NCI-H1417 treated with DMSO at 0.1 percent for 48 hours (cell line): ENCODE data around the gene MACROD2.

Experiments
- DNase-seq: peaks from one replicate; lab custom pipeline; 2025; lab: John Stamatoyannopoulos, UW

Gene MACROD2

DNA sequence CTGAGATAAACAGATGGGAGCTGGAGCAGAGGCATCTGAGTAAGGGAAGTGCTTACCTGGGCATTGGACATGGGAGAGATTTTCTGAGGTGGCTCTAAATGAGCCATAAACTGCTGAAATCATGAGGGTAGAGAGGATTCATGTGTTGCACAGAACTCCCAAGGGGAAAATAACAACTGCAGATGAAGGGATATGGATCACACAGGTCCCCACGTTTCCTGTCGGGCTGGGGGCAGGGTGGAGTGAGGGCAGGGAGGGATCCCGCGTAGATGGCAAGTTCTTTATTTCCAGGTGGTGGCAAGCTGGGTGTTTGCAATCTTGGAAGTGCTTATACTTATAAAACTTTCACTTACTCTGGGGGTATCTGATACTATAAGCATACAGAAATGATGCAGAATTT is 764.7 kb downstream of the MACROD2 start:
- no peak for DNase-seq

DNA sequence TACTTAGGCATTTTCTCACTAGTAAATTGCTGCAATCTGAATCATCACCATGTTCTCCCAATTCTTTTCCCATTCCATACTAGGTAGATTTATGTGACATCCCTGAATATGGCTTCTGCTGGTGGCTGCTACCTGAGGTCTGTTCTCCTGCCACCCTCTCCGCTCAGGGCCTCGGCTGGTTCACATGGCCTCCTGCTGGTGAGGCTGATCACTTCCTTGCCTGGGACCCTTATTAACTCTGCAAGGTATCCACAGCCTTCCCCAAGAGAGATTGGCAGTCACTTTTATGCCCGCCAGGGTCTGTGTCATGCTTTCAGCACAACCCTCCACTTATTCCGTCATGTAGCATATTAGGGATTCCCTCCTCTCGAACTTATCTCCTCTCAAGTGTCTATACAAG is 766.6 kb downstream of the MACROD2 start:
- no peak for DNase-seq

DNA sequence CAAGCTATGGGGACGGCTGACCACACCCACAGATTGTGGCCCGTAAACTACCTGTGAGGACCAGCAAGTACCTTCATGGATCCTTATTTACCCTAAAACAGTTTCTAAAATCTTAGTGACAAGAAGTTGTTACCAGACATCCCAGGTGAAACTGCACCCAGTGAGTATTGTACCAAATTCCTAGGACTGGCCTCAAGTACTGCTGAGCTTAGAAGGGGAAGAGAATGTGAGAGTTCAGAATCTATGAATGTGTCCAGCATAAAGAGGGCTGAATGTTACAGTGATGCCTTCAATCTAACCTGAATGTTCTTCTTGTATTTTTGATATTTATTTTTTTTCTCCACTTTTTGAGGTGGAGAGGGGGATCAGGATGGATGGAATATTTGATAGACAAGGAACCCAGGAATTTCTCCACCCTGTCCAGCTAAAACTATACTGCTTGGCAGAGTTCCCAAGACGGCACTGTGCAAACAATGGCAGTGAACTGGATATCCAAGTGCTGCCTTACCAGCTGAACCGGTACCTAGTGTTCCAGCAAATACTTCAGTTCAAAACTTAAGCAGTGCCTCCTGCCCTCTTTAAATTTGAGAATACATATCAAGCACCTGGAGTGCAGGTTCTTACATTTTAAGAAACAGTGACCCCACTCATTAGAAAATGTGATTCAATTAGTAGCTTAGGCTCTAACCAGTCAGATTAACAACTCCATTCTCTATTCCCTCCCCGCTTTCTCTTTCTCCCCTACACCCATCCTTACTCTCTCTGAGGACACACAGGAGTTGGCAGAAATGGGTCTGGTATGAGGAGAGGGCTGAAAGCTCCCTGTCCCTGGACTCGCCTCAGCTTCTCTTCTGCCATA is 769.4 kb downstream of the MACROD2 start:
- DNase-seq = no peak

DNA sequence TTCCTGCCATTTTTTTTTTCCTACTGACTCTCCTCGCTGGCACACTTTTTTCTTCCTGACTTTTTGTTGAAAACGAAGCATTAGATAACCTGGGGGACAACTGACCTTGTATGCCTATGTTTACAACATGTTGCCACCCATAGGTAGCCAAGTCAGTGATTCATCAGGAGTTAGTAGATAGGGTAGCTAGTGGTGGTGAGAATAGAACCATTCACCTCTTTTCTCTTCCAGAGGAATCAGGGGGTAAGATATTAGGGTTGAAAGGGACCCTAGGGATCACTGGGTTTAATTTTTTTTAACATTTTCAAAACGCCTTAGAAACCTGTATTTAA is 770.0 kb downstream of the MACROD2 start:
- no peak for DNase-seq

DNA sequence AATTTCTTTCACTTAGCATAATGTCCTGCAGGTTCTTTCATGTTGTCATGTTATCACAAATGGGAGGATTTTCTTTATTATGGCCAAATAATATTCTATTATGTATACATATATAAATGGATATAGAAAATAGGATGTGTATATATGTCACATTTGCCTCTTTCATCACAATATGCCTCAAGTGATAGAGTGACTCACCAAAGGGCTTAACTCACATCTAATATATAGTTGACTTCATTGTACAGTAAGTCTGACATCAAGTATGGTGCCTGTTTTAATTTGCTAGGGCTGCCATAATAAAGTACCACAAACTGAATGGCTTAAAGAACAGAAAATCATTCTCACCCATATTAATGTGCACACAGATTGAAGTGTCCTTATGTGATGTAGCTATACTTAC is 778.2 kb downstream of the MACROD2 start:
- no peak for DNase-seq

DNA sequence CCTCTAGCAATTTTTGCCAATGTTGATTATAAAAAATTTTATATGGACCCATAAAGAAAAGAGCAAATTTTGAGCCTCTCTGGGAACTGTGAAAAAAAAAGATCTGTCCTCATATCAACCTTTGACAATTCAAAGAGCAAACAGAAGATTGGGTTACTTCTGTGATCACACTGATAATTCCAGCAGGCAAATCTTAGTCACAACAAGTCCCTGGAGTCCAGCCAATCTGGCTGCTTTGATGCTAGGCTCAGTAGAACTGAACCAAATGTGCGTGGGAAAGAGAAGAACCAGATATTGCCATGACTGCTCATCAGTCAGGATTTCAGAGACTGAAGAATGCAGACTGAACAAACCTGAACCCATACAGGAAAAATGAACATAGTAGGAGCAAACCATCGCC is 780.5 kb downstream of the MACROD2 start:
- DNase-seq = no peak

DNA sequence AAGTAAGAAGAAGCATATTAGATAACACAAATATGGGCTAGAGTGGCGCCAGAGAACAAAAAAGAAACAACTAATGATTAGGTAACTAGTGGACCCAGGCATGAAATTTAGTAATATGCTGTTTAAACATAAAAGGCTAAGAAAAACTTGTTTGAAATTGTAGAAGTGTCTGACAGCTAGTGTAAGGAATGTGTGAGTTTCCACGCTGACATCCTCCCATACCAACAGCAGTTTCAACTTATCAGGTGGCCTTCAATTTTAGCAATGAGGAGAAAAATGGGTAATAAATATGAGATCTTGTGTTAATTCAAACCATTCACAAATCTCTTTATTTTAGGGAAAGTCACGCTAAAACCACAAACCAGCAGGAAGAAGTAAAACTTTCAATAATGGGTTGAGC is 782.3 kb downstream of the MACROD2 start:
- no peak for DNase-seq

DNA sequence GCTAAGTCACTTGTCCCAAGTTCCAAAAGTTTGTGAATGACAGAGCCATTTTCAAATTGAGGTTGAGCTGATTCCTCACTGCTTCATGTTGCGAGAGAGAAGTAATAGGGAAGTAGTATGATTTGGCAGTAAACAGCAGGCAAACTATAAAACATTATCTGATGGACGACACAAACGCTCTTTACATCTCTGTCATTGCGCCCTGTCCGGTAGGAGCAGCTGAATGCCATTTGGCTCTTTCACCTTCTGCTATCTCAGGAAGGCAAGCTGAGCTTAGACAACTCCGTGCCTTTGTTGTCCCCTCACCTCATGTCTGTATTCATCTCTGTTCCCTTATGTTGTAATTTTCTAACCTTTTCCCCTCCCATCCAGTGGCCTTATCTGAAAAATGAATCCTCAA is 782.8 kb downstream of the MACROD2 start:
- no peak for DNase-seq

DNA sequence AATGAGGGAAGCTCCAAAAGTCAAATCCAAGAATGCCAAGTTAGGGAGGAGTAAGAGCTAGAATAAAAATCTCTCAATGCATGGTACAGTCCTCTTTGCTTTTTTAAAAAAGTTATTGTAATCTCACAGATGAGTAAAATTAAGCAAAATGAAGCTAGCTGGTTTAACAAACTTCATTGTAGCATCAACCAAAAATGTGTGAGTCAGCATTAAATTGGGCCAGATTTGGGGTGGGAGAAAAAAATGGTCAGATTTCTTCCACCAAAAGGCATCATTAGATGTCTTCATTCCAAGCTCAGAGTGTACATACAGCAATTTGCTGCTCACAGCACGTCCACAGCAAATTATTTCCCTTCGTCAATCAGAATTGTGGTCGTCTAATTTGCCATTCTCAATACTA is 783.6 kb downstream of the MACROD2 start:
- DNase-seq = no peak

DNA sequence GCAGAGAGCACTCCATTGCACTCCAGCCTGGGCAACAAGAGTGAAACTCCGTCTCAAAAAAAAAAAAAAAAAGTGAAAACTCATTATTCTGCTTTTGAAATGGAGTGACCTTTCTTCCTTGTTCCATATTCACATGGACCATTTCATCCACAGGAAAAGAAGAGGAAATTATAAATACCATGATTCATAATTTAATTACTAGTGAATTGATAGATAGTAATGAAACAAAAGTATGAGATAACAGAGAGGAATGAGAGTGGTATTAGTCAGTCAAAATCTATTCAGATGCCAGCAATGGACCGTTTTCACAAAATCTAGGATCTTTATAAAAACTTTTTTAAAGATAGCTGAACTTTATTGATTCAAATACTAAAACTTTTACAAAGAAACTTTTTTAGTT is 785.2 kb downstream of the MACROD2 start:
- DNase-seq = no peak

DNA sequence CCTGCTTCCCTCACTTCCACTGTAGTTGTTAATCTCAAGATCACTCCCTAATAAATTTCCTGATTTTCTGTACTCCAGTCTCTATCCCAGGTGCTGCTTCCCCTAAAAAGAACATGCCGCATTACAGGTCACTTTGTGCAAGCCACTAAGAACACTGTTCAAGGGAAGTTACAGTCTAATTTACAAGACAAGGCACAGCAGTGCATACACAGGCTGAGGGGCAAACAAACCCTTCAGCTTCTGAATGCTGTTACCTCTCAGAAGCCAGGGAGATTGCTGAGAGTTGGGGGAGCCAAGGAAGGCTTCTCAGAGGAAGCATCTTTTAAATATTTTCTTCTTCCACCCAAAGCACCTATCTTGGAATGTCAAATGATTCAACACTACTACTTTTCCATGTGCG is 787.4 kb downstream of the MACROD2 start:
- DNase-seq = no peak

DNA sequence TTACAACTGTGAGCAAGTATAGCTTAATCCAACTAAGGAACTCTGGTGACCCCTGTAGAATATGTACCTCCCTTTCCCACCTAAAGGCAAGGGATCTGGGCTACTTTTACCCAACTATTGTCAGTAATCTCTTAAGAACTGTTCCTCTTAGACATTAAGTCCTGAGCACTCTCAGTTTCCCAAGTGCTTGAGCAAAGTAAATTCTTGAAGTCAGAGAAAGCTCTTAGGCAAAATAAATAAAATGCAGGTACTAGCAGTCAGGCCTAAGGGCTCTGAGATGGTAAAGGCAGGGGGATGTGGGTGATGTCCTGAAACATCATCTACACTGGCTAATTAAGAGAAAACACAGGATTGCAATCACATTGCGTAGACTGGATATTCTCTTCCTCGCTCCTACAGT is 788.5 kb downstream of the MACROD2 start:
- no peak for DNase-seq

DNA sequence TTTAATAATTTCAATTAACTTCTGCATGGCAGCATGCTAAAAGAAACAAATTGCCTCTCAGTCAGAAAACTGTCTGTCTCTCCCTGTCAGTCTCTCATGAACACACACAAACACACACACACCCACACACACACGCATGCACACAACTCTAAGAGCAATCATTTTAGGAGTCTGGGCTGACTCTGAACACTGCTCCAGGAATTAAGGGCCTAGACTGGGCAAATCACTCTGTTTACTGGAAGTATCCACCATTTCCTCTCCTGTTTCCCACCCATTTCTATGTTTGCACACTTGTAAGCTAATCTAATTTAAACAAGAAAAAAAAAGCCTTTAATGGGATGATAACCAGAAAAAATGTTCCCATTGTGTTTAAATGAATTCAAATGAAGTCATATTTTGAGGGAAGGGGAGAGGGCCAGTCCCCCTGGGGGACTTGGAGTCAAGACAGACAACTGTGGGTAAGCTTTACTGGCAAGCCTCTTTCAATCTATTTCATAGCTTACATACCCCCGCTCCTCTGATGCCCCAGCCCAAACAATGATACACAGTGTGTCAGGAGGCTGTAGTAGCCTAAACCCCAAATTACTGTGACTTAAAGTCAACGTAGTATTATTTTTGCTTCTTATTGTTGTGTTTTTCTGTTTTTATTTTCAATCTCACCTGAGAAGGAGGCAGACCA is 789.9 kb downstream of the MACROD2 start:
- DNase-seq = no peak

DNA sequence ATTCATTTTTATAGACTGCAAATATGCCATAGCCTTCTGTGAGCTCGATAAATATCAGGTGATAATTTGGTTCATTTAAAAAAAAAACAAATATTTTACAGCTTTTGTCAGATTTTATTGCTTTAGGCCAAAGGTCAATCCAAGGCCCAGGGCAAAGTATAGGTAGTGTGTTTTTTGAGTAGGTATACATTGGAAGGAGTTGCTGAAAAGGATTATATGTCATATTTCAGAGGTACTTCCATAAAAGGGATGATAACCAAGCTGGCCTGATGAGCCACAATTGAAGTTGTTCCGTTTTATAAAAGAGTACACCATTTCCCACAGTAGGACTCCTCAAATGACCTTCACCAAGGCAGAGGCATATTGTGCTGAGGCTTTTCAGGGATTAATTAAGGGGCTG is 794.9 kb downstream of the MACROD2 start:
- no peak for DNase-seq

DNA sequence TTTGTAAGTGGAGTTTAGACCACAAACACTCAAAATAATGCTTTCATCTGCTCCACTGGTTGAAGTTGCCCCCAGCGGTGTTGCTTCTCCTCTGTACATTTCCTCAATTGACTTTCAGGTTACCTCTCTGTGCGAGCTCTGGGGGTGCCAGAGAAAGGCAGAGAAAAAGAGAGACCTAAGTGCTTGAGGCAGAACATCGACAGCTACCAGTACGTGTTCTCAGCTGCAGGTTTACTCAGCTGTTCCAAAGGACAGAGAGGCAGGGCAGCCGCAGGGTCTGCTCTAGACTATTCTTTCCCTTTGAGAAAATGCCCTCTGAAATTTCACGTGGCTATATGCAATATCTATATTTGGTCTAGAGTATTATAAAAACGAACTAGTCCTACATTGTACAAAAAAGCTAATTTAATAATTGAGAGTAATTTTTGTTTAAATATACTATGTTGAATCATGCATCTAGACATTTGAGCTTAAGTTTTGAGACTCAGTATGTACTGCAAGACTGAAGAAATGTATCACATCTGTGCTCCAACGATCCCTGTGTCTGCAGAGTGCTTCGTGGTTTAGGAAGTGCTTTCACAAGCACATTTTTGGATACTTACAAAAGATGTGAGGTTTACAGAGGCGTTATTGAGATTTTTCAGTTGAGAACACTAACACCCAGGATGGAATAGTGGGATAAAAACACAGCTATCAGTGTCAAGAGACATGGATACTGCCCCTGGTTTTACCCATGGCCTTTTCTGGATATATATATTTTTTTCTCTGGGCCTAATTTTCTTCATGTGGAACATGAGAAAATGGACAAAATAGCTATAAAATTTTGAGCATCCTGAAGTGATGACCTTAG is 795.7 kb downstream of the MACROD2 start:
- no peak for DNase-seq

DNA sequence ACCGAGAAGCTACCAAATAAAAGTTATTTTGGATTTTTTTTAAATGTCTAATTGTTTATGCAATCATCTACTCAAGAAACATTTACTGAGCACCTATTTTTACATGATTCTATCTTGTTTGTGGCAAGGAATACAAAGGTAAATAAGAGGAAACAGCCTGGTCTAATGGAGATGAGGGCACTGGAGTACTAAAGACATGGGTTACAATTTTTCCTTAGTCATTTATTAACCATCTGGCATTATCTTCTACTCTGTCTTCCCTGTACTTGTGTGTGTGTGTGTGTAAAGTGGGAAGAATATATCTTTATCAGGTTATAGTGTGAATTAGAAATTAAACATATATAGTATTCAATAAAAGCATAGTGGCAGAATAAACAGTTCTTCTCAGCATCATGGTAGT is 797.6 kb downstream of the MACROD2 start:
- no peak for DNase-seq

DNA sequence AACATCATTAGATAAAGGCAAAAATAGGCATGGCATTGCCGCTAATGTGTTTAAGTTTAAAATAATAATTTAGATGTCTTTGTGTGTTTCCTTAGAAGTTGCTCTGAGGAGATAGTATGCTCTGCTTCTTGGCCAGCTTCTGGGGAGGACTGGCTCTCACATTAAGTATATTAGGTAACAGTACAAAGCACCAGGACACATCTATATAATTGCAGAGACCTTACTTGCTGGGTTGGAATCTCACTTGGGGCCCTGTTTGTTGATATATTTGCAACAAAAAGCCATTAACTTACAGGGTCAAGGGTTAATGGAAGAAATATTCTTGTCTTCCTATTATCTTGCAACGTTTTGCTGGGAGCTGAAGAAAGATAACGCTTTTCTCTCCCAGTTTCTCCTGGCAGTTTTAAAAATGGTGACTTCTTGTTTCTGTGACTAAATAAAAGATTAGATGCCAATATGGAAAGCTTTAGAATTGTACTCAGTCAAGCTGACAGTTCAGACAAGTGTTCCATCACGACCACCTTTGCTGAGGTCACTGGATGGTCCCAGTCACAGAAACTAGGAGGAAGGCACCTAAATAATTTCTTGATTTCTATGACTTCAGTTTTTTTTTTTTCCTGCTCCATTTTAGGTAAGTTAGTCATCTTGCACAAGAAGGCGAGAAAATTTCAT is 804.4 kb downstream of the MACROD2 start:
- DNase-seq = no peak

DNA sequence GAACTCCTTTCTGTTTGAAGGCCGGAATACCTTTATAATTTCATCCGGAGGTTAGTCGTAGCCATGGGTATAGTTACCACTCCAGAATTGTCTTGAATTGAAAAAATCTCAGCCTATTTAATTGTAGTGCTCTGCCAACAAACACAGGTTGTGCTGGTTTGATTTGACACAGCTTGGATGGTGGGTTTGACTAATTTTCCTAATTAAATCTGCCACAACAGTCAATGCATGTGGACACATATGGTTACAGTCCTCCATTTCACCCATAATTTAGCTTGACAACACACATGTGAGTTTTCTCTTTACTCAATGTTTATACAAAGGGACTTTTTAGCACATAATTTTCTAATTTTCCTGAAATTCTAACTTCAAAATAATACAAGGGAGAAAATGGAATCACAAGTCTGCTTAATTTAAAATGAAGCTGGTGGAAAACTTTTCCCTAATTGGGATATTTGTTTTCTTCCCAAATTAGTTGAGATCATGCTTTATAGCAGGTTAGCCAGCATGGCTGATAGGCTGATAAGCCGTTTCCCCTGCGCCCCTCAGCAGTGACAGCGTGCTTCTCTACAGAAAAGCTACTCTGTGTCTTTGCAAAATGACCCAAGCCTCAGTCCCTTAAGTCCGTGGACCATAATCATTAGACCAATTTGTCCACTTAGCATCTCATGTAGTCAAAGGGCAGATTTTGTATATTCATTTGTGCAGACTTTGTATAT is 805.5 kb downstream of the MACROD2 start:
- DNase-seq = no peak

DNA sequence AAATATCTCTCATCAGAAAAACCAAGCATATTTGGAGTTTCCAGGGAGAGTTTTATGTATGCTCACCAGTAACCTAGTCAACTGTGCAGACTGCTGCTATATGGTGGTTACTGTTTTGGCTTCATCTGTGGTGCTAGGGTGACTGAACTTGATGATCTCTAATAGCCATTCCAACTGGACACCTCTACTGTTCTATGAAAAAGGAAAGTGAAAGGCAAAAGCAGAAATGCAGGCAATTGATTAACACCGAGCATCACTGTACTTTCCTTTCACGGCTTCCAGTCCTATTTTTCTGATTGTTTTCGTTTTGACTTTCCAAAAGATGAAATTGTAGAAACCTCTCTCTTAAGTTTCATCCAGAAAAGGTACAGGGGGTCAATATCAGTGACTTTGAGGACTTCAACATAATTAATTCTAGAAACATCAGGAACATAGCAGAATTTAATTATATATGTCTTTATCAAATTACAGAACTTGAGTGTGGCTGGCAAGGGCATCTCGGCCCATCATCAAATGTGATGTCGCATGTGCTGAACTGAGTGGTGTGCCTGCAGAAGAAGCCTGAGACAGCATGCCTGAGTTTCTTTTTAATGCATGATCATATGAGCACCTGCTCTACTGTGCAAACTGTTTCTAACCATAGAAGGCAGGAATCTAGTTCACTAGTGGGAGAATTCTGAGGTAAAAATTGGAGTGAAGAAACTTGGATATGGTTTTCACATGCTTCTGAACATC is 806.4 kb downstream of the MACROD2 start:
- no peak for DNase-seq

DNA sequence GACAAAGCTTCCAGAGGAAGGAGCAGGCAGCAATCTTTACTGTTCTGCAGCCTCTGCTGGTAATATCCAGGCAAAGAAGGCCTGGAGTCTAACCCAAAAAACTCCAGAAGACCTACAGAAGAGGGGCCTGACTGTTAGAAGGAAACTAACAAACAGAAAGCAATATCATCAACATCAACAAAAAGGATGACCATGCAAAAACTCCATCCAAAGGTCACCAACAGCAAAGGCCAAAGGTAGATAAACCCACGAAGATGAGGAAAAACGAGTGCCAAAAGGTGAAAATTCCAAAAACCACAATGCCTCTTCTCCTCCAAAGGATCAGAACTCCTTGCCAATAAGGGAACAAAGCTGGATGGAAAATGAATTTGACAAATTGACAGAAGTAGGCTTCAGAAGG is 811.9 kb downstream of the MACROD2 start:
- no peak for DNase-seq

DNA sequence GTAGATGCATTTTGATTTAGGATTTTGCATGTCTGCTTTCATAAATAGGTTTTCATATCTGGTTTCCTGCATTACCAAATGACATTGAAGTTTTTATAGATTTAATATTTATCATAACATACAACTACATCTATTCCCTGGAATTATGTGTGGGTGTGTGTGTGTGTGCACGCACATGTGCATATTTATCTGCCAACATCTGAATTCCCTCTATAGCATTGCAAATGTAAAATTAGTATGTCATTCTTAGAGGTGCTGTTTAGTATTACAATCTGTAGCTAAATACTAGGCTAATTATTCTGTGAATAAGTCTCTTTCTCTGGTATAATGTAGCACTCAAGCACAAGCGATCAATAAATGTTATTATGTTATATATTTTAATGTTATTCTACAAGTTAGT is 820.0 kb downstream of the MACROD2 start:
- no peak for DNase-seq
